Measurements from ENCODE around the gene TIMM50.

TIMM50 gene

DNA sequence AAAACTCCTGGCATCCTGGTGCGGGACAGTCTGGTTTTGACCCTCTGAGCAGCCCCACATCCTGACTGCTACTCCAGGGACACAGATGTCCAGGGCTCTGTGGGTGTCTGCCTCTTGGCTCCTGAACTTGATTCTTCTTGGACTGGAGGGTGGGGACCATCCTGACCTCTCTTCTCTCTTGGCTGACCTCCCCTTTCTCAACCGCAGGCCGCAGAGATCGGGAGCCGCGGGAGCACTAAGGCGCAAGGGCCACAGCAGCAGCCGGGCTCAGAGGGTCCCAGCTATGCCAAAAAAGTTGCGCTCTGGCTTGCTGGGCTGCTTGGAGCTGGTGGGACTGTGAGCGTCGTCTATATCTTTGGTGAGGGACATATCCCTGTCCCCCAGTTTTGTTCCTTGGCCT is 1.0 kb downstream of the TIMM50 start:
- WGBS (ENCODE audit: insufficient coverage, insufficient read length): no CpG with 5 or more reads among the region's 11 CpGs
- Histone ChIP-seq H3K9me3 (ENCODE audit: control insufficient read depth, insufficient read depth, low read length) (no peaks in the 10 kb centered on the region), H3K27ac (ENCODE audit: low read length) (no peak overlapping the region), H3K4me1 (ENCODE audit: control insufficient read depth, insufficient read depth, low read length) (0 out of 2 replicates have a peak, but pooled peaks cover 2% of the 10 kb centered on the region), H3K4me3 (ENCODE audit: low read length) (peak overlapping the region; percentile 80; the same call in 1 of the 2 replicates), H3K27me3 (ENCODE audit: control insufficient read depth, insufficient read depth, low read length) (no peaks in the 10 kb centered on the region), H3K36me3 (ENCODE audit: control insufficient read depth, insufficient read depth, low read length) (peaks cover 14% of the 10 kb centered on the region)
- DNase-seq (ENCODE audit: low read depth, low spot score): no peak

DNA sequence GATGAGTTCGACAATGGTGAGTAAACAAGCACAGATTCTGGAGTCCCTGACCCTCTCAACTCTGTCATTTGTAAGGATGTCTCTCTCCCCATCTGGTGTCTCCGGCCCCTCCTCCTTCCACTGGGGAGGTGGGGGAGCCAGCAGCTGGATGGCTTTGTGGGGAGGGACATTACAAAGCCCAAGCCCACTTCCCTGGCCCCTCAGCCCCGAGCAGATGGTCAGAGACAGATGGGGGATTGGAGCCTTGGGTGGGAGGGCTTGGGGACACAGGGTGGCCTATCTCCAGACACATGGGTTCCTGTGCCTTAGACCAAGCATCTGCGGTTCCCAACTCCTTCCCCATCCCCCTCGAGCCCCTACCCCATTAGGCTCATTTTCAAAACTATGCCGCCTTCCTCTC is 2.5 kb downstream of the TIMM50 start:
- H3K27ac ChIP-seq (ENCODE audit: low read length): no peak overlapping the region
- H3K27me3 ChIP-seq (ENCODE audit: control insufficient read depth, insufficient read depth, low read length): no peaks in the 10 kb centered on the region
- 0 out of 2 replicates have a peak, but pooled peaks cover 2% of the 10 kb centered on the region for H3K4me1 ChIP-seq (ENCODE audit: control insufficient read depth, insufficient read depth, low read length)
- DNase-seq (ENCODE audit: low read depth, low spot score): no peak
- H3K36me3 ChIP-seq (ENCODE audit: control insufficient read depth, insufficient read depth, low read length): peaks cover 24% of the 10 kb centered on the region
- H3K9me3 ChIP-seq (ENCODE audit: control insufficient read depth, insufficient read depth, low read length): no peaks in the 10 kb centered on the region
- H3K4me3 ChIP-seq (ENCODE audit: low read length): no peak overlapping the region
- no CpG with 5 or more reads among the region's 6 CpGs for WGBS (ENCODE audit: insufficient coverage, insufficient read length)

DNA sequence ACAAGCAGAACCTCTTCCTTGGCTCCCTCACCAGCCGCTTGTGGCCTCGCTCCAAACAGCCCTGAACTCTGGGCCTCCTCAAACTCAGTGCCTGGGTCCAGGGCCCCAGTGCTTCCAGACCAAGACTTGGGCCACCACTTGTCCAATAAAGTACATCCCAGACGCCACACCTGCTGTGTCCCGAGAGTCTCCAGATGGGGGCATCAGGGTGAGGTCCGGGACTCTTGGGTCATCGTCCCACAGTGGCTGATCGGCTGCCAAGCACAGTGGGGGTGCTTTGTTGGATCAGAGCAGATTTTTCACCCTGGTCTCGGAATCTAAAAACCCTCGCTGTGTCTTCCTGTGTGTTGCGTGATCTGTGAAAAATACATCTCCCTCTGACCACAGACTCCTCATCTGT is 9.1 kb downstream of the TIMM50 start:
- Histone ChIP-seq H3K27ac (ENCODE audit: low read length) (no peak overlapping the region), H3K27me3 (ENCODE audit: control insufficient read depth, insufficient read depth, low read length) (no peaks in the 10 kb centered on the region), H3K4me1 (ENCODE audit: control insufficient read depth, insufficient read depth, low read length) (no peaks in the 10 kb centered on the region), H3K36me3 (ENCODE audit: control insufficient read depth, insufficient read depth, low read length) (peaks cover 37% of the 10 kb centered on the region), H3K4me3 (ENCODE audit: low read length) (no peak overlapping the region), H3K9me3 (ENCODE audit: control insufficient read depth, insufficient read depth, low read length) (no peaks in the 10 kb centered on the region)
- no CpG with 5 or more reads among the region's 10 CpGs for WGBS (ENCODE audit: insufficient coverage, insufficient read length)
- no peak for DNase-seq (ENCODE audit: low read depth, low spot score)

DNA sequence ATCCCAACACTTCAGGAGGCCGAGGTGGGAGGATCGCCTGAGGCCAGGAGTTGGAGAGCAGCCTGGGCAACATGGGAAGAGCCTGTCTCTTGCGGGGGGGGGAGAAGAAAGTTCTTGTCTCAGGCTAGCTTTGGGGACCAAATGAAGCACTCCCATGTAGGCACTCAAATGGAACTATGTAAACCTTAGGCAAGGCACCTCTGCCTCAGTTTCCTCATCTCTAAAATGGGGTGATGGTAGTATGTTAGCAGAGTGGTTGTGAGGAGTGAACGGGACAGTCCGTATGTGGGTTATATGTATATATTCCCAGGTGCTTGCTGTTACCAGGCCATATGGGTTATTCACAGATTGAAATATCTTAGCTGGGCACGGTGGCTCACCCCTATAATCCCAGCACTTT is 11.6 kb downstream of the TIMM50 start:
- no peak for DNase-seq (ENCODE audit: low read depth, low spot score)
- peaks cover 21% of the 10 kb centered on the region for H3K36me3 ChIP-seq (ENCODE audit: control insufficient read depth, insufficient read depth, low read length)
- H3K27me3 ChIP-seq (ENCODE audit: control insufficient read depth, insufficient read depth, low read length): no peaks in the 10 kb centered on the region
- no peak overlapping the region for H3K27ac ChIP-seq (ENCODE audit: low read length)
- WGBS (ENCODE audit: insufficient coverage, insufficient read length): no CpG with 5 or more reads among the region's 6 CpGs
- no peaks in the 10 kb centered on the region for H3K4me1 ChIP-seq (ENCODE audit: control insufficient read depth, insufficient read depth, low read length)
- no peak overlapping the region for H3K4me3 ChIP-seq (ENCODE audit: low read length)
- H3K9me3 ChIP-seq (ENCODE audit: control insufficient read depth, insufficient read depth, low read length): no peaks in the 10 kb centered on the region; the same call in 1 of the 2 replicates

DNA sequence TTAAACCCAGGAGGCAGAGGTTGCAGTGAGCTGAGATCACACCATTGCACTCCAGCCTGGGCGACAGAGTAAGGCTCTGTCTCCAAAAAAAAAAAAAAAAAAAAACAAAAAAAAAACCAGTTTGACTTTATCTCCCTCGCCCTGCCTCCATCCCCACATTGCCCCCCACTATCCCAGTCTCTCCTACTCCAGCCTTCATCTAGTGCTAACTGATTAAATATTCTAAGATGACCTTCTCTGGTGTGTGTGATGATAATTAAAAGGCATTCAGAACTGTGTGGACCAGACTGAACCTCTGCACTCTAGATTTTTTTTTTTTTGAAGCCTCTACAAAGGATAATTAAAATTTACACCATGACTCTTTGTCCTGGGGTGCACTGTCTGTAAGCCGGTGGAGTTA is 12.2 kb downstream of the TIMM50 start:
- Histone ChIP-seq H3K36me3 (ENCODE audit: control insufficient read depth, insufficient read depth, low read length) (peaks cover 20% of the 10 kb centered on the region), H3K9me3 (ENCODE audit: control insufficient read depth, insufficient read depth, low read length) (no peaks in the 10 kb centered on the region; the same call in 1 of the 2 replicates), H3K27ac (ENCODE audit: low read length) (no peak overlapping the region), H3K4me3 (ENCODE audit: low read length) (no peak overlapping the region), H3K27me3 (ENCODE audit: control insufficient read depth, insufficient read depth, low read length) (no peaks in the 10 kb centered on the region), H3K4me1 (ENCODE audit: control insufficient read depth, insufficient read depth, low read length) (no peaks in the 10 kb centered on the region)
- WGBS (ENCODE audit: insufficient coverage, insufficient read length): no CpG with 5 or more reads among the region's 3 CpGs
- DNase-seq (ENCODE audit: low read depth, low spot score): no peak

DNA sequence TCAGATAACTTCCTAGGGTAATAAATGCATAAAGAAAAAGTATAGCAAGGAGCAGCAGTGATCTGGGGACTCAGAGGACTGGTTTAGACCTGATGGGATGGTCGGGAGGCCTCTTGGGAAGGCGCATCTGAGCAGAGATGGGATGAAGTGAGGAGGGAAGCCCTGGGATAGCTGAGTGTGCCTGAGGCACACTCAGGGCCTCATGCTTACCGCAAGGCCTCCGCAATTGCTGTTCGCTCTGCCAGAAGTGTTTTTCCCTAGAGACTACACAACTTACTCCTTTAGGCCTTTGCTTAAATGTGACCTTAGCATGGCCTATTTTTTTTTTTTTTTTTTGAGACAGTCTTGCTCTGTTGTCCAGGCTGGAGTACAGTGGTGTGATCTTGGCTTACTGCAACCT is 14.0 kb downstream of the TIMM50 start:
- DNase-seq (ENCODE audit: low read depth, low spot score): no peak
- peaks cover 10% of the 10 kb centered on the region for H3K27me3 ChIP-seq (ENCODE audit: control insufficient read depth, insufficient read depth, low read length)
- 0 out of 2 replicates have a peak, but pooled peaks cover 2% of the 10 kb centered on the region for H3K36me3 ChIP-seq (ENCODE audit: control insufficient read depth, insufficient read depth, low read length)
- no peak overlapping the region for H3K27ac ChIP-seq (ENCODE audit: low read length)
- H3K4me3 ChIP-seq (ENCODE audit: low read length): no peak overlapping the region
- H3K4me1 ChIP-seq (ENCODE audit: control insufficient read depth, insufficient read depth, low read length): peaks cover 3% of the 10 kb centered on the region; the same call in 1 of the 2 replicates
- no peaks in the 10 kb centered on the region; the same call in 1 of the 2 replicates for H3K9me3 ChIP-seq (ENCODE audit: control insufficient read depth, insufficient read depth, low read length)
- no CpG with 5 or more reads among the region's 5 CpGs for WGBS (ENCODE audit: insufficient coverage, insufficient read length)

DNA sequence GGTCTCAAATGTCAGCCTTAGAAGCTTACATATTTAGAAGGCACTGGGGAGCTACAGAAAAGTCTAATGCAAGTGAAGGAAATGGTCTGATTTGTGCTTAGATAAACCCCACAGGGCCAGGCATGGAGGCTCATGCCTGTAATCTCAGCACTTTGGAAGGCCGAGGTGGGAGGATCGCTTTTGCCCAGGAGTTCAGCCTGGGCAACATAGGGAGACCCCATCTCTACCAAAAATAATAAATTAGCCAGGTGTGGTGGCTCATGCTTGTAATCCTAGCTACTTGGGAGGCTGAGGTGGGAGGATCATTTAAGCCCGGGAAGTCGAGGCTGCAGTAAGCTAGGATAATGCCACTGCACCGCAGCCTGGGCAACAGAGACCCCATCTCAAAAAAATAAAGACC is 15.4 kb downstream of the TIMM50 start:
- Histone ChIP-seq H3K4me3 (ENCODE audit: low read length) (no peak overlapping the region), H3K36me3 (ENCODE audit: control insufficient read depth, insufficient read depth, low read length) (0 out of 2 replicates have a peak, but pooled peaks cover 2% of the 10 kb centered on the region), H3K4me1 (ENCODE audit: control insufficient read depth, insufficient read depth, low read length) (peaks cover 3% of the 10 kb centered on the region; the same call in 1 of the 2 replicates), H3K27ac (ENCODE audit: low read length) (no peak overlapping the region), H3K9me3 (ENCODE audit: control insufficient read depth, insufficient read depth, low read length) (no peaks in the 10 kb centered on the region; the same call in 1 of the 2 replicates), H3K27me3 (ENCODE audit: control insufficient read depth, insufficient read depth, low read length) (peaks cover 13% of the 10 kb centered on the region)
- no CpG with 5 or more reads among the region's 5 CpGs for WGBS (ENCODE audit: insufficient coverage, insufficient read length)
- DNase-seq (ENCODE audit: low read depth, low spot score): no peak

DNA sequence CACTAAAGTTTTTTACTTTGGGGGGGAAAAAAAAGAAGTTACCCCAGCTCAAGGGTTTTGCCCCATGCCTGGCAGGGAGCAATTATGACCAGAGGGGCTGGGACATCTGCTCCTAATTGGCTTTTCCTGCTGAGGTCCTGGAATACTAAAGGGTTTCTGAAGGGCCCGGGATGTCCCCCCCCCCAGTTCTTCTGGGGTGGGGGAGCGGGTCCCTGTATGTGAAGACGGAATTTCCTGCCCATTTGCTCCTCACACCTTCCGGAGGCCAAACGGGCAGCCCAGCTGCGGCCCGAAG is 17.0 kb downstream of the TIMM50 start:
- Histone ChIP-seq H3K9me3 (ENCODE audit: control insufficient read depth, insufficient read depth, low read length) (no peaks in the 10 kb centered on the region; the same call in 1 of the 2 replicates), H3K27me3 (ENCODE audit: control insufficient read depth, insufficient read depth, low read length) (peaks cover 13% of the 10 kb centered on the region), H3K4me3 (ENCODE audit: low read length) (no peak overlapping the region; the same call in 1 of the 2 replicates), H3K36me3 (ENCODE audit: control insufficient read depth, insufficient read depth, low read length) (no peaks in the 10 kb centered on the region), H3K4me1 (ENCODE audit: control insufficient read depth, insufficient read depth, low read length) (peaks cover 3% of the 10 kb centered on the region; the same call in 1 of the 2 replicates), H3K27ac (ENCODE audit: low read length) (no peak overlapping the region)
- no peak for DNase-seq (ENCODE audit: low read depth, low spot score)
- no CpG with 5 or more reads among the region's 7 CpGs for WGBS (ENCODE audit: insufficient coverage, insufficient read length)

DNA sequence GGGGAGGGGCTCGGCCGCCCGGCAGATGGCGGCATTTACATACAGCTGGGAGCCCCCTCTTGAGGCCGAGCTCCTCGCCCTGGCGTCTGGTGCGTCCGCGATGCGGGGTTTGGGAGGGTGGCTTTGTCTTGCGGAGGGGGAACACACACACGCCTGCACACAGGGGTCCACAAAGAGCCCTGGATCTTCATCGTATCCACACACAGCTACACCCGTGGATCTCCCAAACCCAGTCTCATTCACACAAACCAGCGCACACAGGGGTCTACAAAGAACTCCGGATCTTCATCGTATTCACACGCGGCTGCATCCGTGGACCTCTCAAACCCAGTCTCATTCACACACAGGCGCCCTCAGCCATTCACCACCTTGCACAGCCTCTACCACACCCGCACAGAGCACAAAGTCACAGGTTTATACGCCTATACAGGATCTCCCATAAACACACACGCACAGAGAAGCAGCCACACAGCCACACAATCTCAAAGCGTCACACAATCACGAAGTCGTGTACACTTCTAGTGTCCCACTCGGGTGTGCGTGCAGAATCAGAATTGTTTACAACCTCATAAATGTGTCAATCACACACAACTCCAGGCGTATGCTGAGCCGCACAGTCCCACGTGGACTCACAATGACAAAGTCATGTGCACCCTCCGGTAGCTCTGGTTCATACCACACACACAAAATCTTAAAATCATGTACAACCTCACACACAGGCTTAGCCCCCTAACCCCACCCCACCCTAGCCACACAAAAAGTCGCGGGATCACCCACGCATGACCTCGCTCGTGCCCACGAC is 17.6 kb downstream of the TIMM50 start:
- Histone ChIP-seq H3K27ac (ENCODE audit: low read length) (no peak overlapping the region), H3K27me3 (ENCODE audit: control insufficient read depth, insufficient read depth, low read length) (peaks cover 15% of the 10 kb centered on the region), H3K4me3 (ENCODE audit: low read length) (peak overlapping the region; percentile 64; the same call in 1 of the 2 replicates), H3K9me3 (ENCODE audit: control insufficient read depth, insufficient read depth, low read length) (no peaks in the 10 kb centered on the region; the same call in 1 of the 2 replicates), H3K4me1 (ENCODE audit: control insufficient read depth, insufficient read depth, low read length) (peaks cover 3% of the 10 kb centered on the region; the same call in 1 of the 2 replicates), H3K36me3 (ENCODE audit: control insufficient read depth, insufficient read depth, low read length) (no peaks in the 10 kb centered on the region)
- DNase-seq (ENCODE audit: low read depth, low spot score): no peak
- no CpG with 5 or more reads among the region's 40 CpGs for WGBS (ENCODE audit: insufficient coverage, insufficient read length)

DNA sequence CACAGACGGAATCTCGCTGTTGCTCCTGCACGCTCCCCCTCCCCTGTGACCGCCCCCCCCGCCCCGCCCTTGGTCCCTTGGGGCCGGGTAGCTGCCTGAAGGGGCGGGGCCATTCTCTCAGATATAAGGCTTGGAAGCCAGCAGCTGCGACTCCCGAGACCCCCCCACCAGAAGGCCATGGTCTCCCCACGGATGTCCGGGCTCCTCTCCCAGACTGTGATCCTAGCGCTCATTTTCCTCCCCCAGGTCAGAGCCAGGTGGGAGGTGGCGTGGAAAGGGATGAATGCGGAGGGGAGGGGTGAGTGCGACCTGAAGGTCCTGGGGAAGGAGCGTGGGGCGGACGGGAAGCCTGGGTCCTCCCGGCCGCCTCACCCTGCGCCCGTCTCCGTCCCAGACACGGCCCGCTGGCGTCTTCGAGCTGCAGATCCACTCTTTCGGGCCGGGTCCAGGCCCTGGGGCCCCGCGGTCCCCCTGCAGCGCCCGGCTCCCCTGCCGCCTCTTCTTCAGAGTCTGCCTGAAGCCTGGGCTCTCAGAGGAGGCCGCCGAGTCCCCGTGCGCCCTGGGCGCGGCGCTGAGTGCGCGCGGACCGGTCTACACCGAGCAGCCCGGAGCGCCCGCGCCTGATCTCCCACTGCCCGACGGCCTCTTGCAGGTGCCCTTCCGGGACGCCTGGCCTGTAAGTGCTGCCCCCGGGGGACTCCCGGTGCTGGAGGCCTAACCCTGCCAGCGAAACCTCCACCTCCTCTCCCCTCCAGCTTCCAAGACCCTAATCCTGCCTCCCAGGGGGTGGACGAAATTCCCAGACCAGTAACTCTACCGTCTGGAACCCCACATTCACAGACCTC is 18.4 kb downstream of the TIMM50 start, which contains the start of gene DLL3:
TSS of gene DLL3 (plus strand) at position 150 of the 845 bp plus-strand sequence. CDS start at position 178, 28 bp downstream.
- H3K27me3 ChIP-seq (ENCODE audit: control insufficient read depth, insufficient read depth, low read length): peaks cover 15% of the 10 kb centered on the region
- H3K36me3 ChIP-seq (ENCODE audit: control insufficient read depth, insufficient read depth, low read length): no peaks in the 10 kb centered on the region
- no peaks in the 10 kb centered on the region; the same call in 1 of the 2 replicates for H3K9me3 ChIP-seq (ENCODE audit: control insufficient read depth, insufficient read depth, low read length)
- DNase-seq (ENCODE audit: low read depth, low spot score): no peak
- WGBS (ENCODE audit: insufficient coverage, insufficient read length): no CpG with 5 or more reads among the region's 60 CpGs
- no peak within 1 kb of the TSS for H3K27ac ChIP-seq (ENCODE audit: low read length)
- peak within 1 kb of the TSS; percentile 64; the same call in 1 of the 2 replicates for H3K4me3 ChIP-seq (ENCODE audit: low read length)
- peaks cover 3% of the 10 kb centered on the region; the same call in 1 of the 2 replicates for H3K4me1 ChIP-seq (ENCODE audit: control insufficient read depth, insufficient read depth, low read length)
